HG03342 (cell line): ENCODE measurements around the gene PRKAG2.

Experiments
- ATAC-seq: cut with Tn5 transposase; IDR thresholded peaks from one replicate; pipeline ENCODE4 v1.9.1; 2021; ENCODE audit warnings: mild to moderate bottlenecking, moderate library complexity; ENCODE audit not compliant: unreplicated experiment

PRKAG2 gene

GRCh38 chr7:151631953-151632749, 244.8 kb downstream of the PRKAG2 start:
- ATAC-seq = peak; percentile 73

GRCh38 chr7:151631570-151631952, 245.4 kb downstream of the PRKAG2 start:
- ATAC-seq = peak; percentile 7

DNA sequence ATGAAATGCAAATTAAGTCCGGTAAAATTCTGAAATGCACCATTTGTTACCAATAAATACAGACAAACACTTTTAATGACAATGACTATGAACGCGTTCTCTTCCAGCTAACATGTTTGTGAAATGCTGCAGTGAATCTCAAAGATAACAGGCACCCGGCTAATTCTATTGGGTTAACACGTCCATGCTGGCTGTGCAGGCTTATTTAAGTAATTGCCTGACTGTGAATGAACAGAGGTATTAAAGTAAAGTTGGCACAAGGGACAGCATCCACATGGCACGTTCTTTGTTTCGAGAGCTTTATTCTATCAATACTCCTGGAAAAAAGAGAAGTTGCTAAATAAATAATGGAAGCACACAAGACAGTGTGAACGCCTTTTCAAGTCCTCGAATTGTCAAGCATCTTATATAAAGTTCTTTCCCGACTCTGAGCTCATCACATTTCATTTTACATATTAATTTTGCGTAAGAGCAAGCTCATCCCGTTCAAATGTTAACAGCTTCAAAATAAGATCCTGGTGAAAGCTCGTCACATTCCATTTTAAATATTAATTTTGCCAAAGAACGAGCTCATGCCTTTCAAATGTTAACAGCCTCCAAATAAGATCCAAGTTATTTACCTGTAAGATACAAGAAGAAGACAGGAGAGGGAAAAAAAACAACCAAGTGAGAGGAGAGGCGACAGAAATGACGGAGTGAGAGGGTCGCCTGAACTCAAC, 245.9 kb downstream of the PRKAG2 start:
- no peak for ATAC-seq

DNA sequence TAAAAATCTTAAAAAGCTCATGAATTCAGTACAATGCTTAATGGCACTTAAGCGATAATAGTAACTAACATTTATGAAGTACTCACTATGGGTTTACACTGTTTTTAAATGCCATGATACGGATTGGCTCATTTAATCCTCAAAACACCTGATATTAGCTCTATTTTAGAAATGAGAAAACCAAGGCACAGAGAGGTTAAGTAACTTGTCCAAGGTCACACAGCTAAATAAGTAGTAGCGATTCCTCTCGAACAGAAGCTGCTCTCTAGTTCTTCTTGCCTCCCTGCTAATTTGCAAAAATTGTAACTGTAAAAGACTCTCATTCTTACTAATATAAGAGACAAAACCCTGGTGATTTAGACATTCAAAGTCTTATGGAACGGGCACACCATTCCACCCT, 246.6 kb downstream of the PRKAG2 start:
- ATAC-seq = no peak

- ATAC-seq = no peak
Measured at GRCh38 chr7:151629713-151630272, 247.1 kb downstream of the PRKAG2 start.

DNA sequence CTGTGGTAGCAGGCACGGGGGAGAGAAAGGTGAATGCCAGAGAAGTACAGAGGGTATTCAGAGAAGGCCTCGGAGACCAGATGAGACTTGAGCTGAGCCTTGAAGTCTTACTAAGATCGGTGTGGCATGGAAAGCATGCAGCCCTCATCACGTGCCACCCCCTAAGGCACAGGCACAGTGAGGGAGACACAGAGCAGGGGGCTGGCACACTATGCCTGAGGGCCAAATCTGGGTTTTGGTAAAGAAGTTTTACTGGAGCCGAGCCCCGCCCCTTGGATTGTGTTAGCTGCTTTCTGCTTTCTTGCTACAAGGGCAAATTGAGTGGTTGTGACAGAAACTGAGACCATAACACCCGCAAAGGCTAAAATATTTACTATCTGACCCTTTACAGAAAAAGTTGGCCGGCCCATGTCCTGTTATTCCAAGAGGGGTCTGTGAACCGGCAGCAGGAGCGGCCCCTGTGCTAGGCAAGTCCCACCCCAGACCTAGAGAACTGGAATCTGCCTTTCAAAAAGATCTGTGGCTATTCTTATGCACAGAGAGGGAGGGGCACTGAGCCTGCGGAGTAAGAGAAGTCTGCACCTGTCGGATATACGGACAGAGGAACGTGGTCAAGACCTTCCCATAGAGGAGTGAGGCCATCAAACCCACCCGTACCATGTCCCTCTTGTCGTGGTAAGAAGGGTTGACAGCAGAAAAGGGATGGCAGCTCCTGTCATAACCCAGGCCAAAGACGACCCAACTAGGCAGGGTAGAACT, 247.9 kb downstream of the PRKAG2 start:
- ATAC-seq = no peak

GRCh38 chr7:151626422-151627115, 250.3 kb downstream of the PRKAG2 start:
- no peak for ATAC-seq

DNA sequence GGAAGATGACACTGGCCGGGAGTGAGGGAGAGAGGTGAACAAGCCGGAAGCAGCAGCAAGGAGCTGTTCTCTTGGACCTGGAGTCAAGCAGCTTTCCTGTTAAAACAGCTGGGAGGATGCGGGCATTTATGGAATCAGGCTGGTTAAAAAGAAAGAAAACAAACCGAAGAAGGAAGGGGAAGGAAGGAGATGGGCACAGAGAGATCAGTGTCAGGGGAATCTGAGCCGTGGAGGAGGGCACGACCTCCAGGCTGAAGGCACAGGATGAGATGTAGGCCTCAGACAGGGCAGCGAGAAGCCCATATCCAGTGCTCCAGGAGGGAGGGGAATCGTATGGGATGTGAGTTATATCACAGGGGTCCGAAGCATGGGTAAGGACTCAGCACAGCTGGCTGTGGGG, 251.3 kb downstream of the PRKAG2 start:
- no peak for ATAC-seq

DNA sequence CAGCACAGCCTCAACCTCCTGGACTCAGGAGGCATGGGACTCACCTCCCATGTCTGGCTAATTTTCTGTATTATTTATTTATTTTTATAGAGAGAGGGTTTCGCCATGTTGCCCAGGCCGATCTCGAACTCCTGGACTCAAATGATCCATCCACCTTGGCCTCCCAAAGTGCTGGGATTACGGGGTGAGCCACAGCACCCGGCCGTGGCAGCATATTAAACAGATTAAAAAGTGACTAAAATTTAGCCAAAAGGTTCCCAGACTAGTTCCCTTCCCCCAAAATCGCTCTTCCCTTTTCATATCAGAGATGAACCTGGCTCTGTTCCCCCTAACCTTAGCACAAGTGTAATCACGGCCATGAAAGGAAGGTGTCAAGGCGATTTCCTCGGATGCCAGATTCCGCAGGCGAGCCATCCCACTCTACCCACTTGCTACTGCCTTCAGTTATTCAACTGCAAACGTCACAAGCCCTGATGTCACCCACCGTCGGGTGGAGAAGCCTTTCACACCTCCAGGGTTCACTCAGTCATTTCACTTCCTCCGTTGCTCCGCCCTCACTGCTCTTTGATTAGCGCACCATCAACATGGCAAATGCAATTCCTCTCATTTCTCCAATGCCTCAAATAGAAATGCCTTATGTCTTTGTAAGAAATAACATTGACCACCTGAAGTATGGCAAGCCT, 252.5 kb downstream of the PRKAG2 start:
- no peak for ATAC-seq

DNA sequence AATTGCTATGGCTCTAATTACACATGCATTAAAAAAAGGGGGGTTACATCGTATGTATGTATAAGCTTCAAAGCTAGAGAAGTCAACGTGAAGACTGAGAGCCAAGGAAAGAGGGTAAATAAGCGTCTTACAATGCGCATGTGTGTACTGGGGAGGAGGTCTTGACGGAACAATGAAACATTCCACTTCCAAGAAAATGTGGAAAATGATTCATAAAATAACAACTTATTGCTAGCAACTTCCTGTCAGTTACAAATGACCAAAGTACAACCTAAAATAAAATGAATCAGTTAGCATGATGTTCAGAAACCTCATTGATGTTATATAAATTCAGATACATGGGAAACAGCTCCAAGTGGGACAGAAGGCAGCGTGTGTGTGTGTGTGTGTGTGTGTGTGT, 253.1 kb downstream of the PRKAG2 start:
- ATAC-seq = no peak

- no peak for ATAC-seq
Measured at GRCh38 chr7:151621961-151622360, 255.0 kb downstream of the PRKAG2 start.

GRCh38 chr7:151616443-151617213, 260.3 kb downstream of the PRKAG2 start:
- ATAC-seq = no peak

DNA sequence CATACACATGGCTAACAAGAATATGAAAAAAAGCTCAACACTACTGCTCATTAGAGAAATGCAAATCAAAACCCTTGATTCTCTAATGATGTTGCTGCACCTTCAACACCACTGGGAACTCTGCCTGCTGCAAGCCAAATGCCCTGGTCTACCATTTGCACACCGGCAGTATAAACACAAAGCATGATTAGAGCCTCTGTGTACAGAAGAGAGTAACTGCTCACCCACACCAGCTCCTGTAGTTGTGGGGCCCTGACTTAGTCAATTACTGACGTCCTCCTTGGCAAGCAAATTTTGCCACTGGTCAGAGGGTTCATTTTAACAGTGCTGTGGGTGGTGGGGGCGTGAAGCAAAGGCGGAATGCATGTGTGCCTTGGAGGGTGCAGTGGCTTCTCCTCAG, 261.1 kb downstream of the PRKAG2 start:
- ATAC-seq = no peak

- no peak for ATAC-seq
Measured at GRCh38 chr7:151615058-151615457, 261.9 kb downstream of the PRKAG2 start.

GRCh38 chr7:151614019-151614418, 262.9 kb downstream of the PRKAG2 start:
- no peak for ATAC-seq

DNA sequence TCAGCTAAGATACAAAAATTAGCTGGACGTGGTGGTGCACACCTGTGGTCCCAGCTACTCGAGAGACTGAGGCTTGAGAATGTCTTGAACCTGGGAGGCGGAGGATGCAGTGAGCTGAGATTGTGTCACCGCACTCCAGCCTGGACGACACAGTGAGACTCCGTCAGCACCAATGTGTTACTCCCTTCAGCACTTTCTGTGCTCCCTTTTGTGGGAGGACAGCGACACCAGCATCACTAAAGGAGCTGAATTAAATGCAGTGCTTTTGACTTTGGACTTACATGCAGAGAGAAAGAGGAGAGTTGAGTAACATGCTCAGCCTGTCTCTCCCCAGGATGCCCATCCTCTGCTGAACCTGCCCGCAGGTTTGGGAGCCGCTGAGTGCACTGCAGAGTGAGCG, 265.0 kb downstream of the PRKAG2 start:
- ATAC-seq = no peak

DNA sequence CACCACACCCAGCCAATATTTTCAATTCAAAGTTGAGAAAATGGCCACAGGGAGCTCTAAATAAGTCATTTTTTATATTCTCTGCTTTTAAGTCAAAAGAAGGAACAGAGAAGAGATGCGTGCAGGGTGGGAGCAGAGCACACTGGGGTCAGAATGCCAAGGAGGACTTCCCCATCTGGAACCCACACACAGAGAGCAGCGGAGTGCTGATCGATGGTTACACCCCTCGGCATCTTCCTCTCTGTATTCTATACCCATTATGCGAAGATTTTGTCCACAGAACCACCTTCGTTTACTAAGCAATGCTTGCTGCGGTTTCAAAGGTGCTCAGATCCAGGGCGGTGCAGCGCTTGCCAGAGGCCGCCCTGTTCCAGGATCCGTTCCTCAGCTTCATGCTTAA, 265.9 kb downstream of the PRKAG2 start:
- ATAC-seq = no peak

DNA sequence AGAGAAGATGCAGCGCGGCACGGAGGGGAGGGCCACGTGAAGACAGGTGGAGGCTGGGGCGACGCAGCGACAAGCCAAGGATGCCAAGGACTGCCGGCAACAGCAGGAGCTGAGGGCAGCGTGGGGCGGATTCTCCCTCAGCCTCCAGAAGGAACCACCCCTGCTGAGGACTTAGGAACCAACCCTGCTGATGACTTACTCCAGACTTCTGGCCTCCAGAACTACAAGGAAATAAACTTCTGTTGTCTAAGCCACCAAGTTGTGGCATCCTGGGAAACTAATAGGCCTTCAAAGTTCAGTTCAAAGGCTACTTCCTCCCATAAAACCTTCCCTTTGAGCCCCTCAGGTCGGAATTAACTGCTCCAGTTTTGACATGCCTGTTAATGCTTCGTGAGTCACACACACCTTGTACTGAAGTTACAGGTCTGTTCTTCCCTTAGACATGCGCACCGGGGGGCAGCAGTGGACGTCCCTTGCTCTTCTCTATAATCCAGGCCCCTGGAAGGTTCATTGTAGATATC, 268.8 kb downstream of the PRKAG2 start:
- ATAC-seq = no peak

DNA sequence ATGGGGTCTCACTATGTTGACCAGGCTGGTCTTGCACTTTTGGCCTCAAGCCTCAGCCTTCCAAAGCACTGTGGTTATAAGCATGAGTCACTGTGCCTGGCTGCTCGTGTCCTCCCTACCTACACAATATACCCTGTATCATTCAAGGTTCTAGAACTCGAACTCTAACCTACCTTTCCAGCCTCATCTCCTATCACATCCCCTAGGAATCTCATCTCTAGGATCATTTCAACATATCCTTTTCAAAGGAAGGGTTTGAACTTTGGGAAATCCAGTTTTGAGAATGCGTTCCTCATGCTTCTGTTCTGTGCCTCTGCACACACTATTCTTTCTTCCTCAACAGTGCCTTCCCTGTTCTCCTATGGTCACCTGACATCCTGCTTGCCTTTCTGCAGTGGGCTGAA, 269.4 kb downstream of the PRKAG2 start:
- ATAC-seq = no peak
